H9 (cell line): Measurements from ENCODE around the gene UBN2. TPM values are rescaled to one million over a fixed set of nuclear protein-coding genes. Genes with fewer than 3 reads are reported as not detected.

Experiments
- DNase-seq: peaks from one replicate; pipeline ENCODE4 v3.0.0-alpha.2; 2017
- H2AFZ ChIP-seq: one replicate; pipeline ENCODE4 v1.6.1; 2013; ENCODE audit warnings: mild to moderate bottlenecking, low read length, control low read depth, moderate library complexity
- H2AK5ac ChIP-seq: 2 replicates; pipeline ENCODE4 v1.6.1; 2013; ENCODE audit warnings: low read length, control low read depth, mixed read lengths; ENCODE audit not compliant: insufficient read length
- H2BK120ac ChIP-seq: one replicate; pipeline ENCODE4 v1.6.1; 2013; ENCODE audit warnings: low read depth, mild to moderate bottlenecking, low read length, control low read depth, inconsistent platforms; ENCODE audit not compliant: poor library complexity, severe bottlenecking
- H2BK12ac ChIP-seq: 2 replicates; pipeline ENCODE4 v1.6.1; 2013; ENCODE audit warnings: low read length, control low read depth, mixed read lengths, low read depth; ENCODE audit not compliant: insufficient read length
- H2BK15ac ChIP-seq: 2 replicates; pipeline ENCODE4 v1.6.1; 2013; ENCODE audit warnings: low read depth, low read length, control low read depth
- H2BK20ac ChIP-seq: one replicate; pipeline ENCODE4 v1.6.1; 2013; ENCODE audit warnings: low read depth, mild to moderate bottlenecking, low read length, control low read depth, inconsistent platforms; ENCODE audit not compliant: poor library complexity, severe bottlenecking
- H2BK5ac ChIP-seq: 2 replicates; pipeline ENCODE4 v1.6.1; 2013; ENCODE audit warnings: low read length, control low read depth, mixed read lengths; ENCODE audit not compliant: insufficient read length
- H3K14ac ChIP-seq: 2 replicates; pipeline ENCODE4 v1.6.1; 2013; ENCODE audit warnings: low read length, control low read depth; ENCODE audit not compliant: insufficient read depth
- H3K18ac ChIP-seq: 2 replicates; pipeline ENCODE4 v1.6.1; 2013; ENCODE audit warnings: low read depth, mild to moderate bottlenecking, mixed read lengths, low read length, control low read depth; ENCODE audit not compliant: insufficient read length
- H3K23ac ChIP-seq: 2 replicates; pipeline ENCODE4 v1.6.1; 2013; ENCODE audit warnings: low read length, control low read depth, mixed read lengths, low read depth; ENCODE audit not compliant: insufficient read length
- H3K23me2 ChIP-seq: 2 replicates; pipeline ENCODE4 v1.6.1; 2013; ENCODE audit warnings: low read depth, mild to moderate bottlenecking, mixed read lengths, low read length, control low read depth; ENCODE audit not compliant: insufficient read length, poor library complexity, severe bottlenecking
- H3K27ac ChIP-seq: 2 replicates; pipeline ENCODE4 v1.5.1; 2013; ENCODE audit warnings: low read length, control low read depth, mixed read lengths, low read depth; ENCODE audit not compliant: insufficient read length
- H3K27me3 ChIP-seq: 2 replicates; pipeline ENCODE4 v1.6.1; 2013; ENCODE audit warnings: low read length, control low read depth, inconsistent platforms; ENCODE audit not compliant: insufficient read depth
- H3K4ac ChIP-seq: 2 replicates; pipeline ENCODE4 v1.6.1; 2013; ENCODE audit warnings: low read depth, mild to moderate bottlenecking, control low read depth, inconsistent platforms, low read length, moderate library complexity
- H3K4me1 ChIP-seq: 2 replicates; pipeline ENCODE4 v1.6.1; 2013; ENCODE audit warnings: low read length, control low read depth, inconsistent platforms; ENCODE audit not compliant: insufficient read depth
- H3K4me2 ChIP-seq: 2 replicates; pipeline ENCODE4 v1.6.1; 2013; ENCODE audit warnings: low read length, control low read depth, mixed read lengths; ENCODE audit not compliant: insufficient read length, insufficient read depth
- H3K56ac ChIP-seq: 2 replicates; pipeline ENCODE4 v1.6.1; 2013; ENCODE audit warnings: low read depth, mild to moderate bottlenecking, mixed read lengths, low read length, control low read depth; ENCODE audit not compliant: insufficient read length
- H3K79me1 ChIP-seq: 2 replicates; pipeline ENCODE4 v1.6.1; 2013; ENCODE audit warnings: low read depth, mild to moderate bottlenecking, moderate library complexity, low read length, control low read depth, inconsistent platforms; ENCODE audit not compliant: insufficient read depth, poor library complexity, severe bottlenecking
- H3K79me2 ChIP-seq: 2 replicates; pipeline ENCODE4 v1.6.1; 2013; ENCODE audit warnings: low read length, control low read depth, inconsistent platforms; ENCODE audit not compliant: insufficient read depth
- H3K9ac ChIP-seq: 2 replicates; pipeline ENCODE4 v1.6.1; 2013; ENCODE audit warnings: low read length, control low read depth, mixed read lengths; ENCODE audit not compliant: insufficient read length; ENCODE audit errors: extremely low read depth
- H3K9me3 ChIP-seq: one replicate; pipeline ENCODE4 v1.6.1; 2013; ENCODE audit warnings: low read depth, low read length, inconsistent platforms; ENCODE audit not compliant: control insufficient read depth
- H3T11ph ChIP-seq: one replicate; pipeline ENCODE4 v1.6.1; 2013; ENCODE audit warnings: mild to moderate bottlenecking, low read length, control low read depth, inconsistent platforms
- H4K20me1 ChIP-seq: one replicate; pipeline ENCODE4 v1.6.1; 2013; ENCODE audit not compliant: control insufficient read depth, insufficient read length, insufficient read depth
- H4K5ac ChIP-seq: 2 replicates; pipeline ENCODE4 v1.6.1; 2013; ENCODE audit warnings: low read depth, mild to moderate bottlenecking, mixed read lengths, low read length, control low read depth; ENCODE audit not compliant: insufficient read length
- H4K8ac ChIP-seq: replicated peaks from 2 replicates; pipeline ENCODE4 v1.6.1; 2013; ENCODE audit warnings: low read length, control low read depth, mixed read lengths, low read depth; ENCODE audit not compliant: insufficient read length
- H4K91ac ChIP-seq: 2 replicates; pipeline ENCODE4 v1.6.1; 2013; ENCODE audit warnings: low read depth, mild to moderate bottlenecking, moderate library complexity, mixed read lengths, low read length, control low read depth; ENCODE audit not compliant: insufficient read length
- H3K27ac Mint-ChIP-seq, 3 experiments: 2 replicates in 2 of 3; 3 replicates in 1 of 3; pipeline ENCODE4 v1.8.0; 2020 to 2021; ENCODE audit warnings: mixed read lengths in 3 of 3, mild to moderate bottlenecking in 1 of 3, moderate library complexity in 1 of 3
- H3K27me3 Mint-ChIP-seq: 2 replicates; pipeline ENCODE4 v1.8.0; 2021; ENCODE audit warnings: low read depth, mild to moderate bottlenecking, moderate library complexity, mixed read lengths
- H3K36me3 Mint-ChIP-seq, 3 experiments: 2 replicates in 2 of 3; 3 replicates in 1 of 3; pipeline ENCODE4 v1.8.0; 2020 to 2021; ENCODE audit warnings: low read depth in 3 of 3, mixed read lengths in 3 of 3; ENCODE audit not compliant: insufficient read depth in 1 of 3
- H3K4me1 Mint-ChIP-seq, 2 experiments: 2 replicates each; pipeline ENCODE4 v1.8.0; 2020; ENCODE audit warnings: mixed read lengths in 2 of 2
- H3K4me3 Mint-ChIP-seq, 2 experiments: 2 replicates in 1 of 2; 3 replicates in 1 of 2; pipeline ENCODE4 v1.8.0; 2020 to 2021; ENCODE audit warnings: mild to moderate bottlenecking in 2 of 2, mixed read lengths in 2 of 2, moderate library complexity in 1 of 2
- H3K9me3 Mint-ChIP-seq, 2 experiments: 2 replicates in 1 of 2; 3 replicates in 1 of 2; pipeline ENCODE4 v1.8.0; 2020; ENCODE audit warnings: mild to moderate bottlenecking in 2 of 2, mixed read lengths in 2 of 2, moderate library complexity in 1 of 2
- WGBS: extraction: QIAGEN DNeasy Blood & Tissue Kit; methylation state at CpG from one replicate; pipeline ENCODE4 v1.1.7; 2013; ENCODE audit warnings: missing lambda C conversion rate, low lambda C conversion rate, mixed read lengths; ENCODE audit not compliant: insufficient read length; ENCODE audit errors: extremely low coverage; 5-methylcytosine and 5-hydroxymethylcytosine counted together
- total RNA-seq: library from RNA; stranded (reverse); gene quantifications from 2 replicates; pipeline ENCODE4 v1.2.1, GENCODE V29; 2021
- TF ChIP-seq, protein P1 (sequence below): fragments of 200-600 bp; sonication (generic); conservative IDR thresholded peaks from 3 replicates; pipeline ENCODE4 v1.8.0; 2021; ENCODE audit warnings: antibody characterized with exemption, mild to moderate bottlenecking

Gene UBN2
- total RNA-seq, 1 experiment from 2014 or later = 27.6 TPM

- H2AFZ ChIP-seq = no peak overlapping the region
- Mint-ChIP-seq H3K36me3 (peaks cover 0 to 17% (median 6%) of the 10 kb centered on the region in 3 experiments; a peak in 5 of 7 replicates), H3K9me3 (no peaks in the 10 kb centered on the region), H3K27me3 (no peaks in the 10 kb centered on the region; the same call in 1 of the 2 replicates), H3K4me1 (no peaks in the 10 kb centered on the region), H3K4me3 (no peak overlapping the region), H3K27ac (no peak overlapping the region)
- no peaks in the 10 kb centered on the region for H3K79me1 ChIP-seq
- H3K27ac ChIP-seq = no peak overlapping the region
- no peak overlapping the region for H3K23ac ChIP-seq
- DNase-seq = no peak
- no peaks in the 10 kb centered on the region for H3K4me1 ChIP-seq
- no peak overlapping the region for H2BK15ac ChIP-seq
- no peak overlapping the region for H3K9ac ChIP-seq
- H3K23me2 ChIP-seq = no peaks in the 10 kb centered on the region
- no peak overlapping the region for H2AK5ac ChIP-seq
- H2BK20ac ChIP-seq = no peak overlapping the region
- WGBS = no CpG with 5 or more reads among the region's 4 CpGs
- H3K18ac ChIP-seq = no peak overlapping the region
- H4K5ac ChIP-seq = no peak overlapping the region
- no peaks in the 10 kb centered on the region for H3K79me2 ChIP-seq
- no peak overlapping the region for H4K91ac ChIP-seq
- H3K9me3 ChIP-seq = no peaks in the 10 kb centered on the region
- H2BK12ac ChIP-seq = no peak overlapping the region
- H3K27me3 ChIP-seq = no peaks in the 10 kb centered on the region
- H4K20me1 ChIP-seq = no peaks in the 10 kb centered on the region
- no peak overlapping the region for H3T11ph ChIP-seq
- no peak overlapping the region for H4K8ac ChIP-seq
- no peak overlapping the region for H3K4ac ChIP-seq
- no peak overlapping the region for H3K14ac ChIP-seq
- no peak overlapping the region for H2BK5ac ChIP-seq
- H3K56ac ChIP-seq = no peak overlapping the region
- no peak overlapping the region for H3K4me2 ChIP-seq
- H2BK120ac ChIP-seq = no peak overlapping the region
- TF ChIP-seq, protein P1, sequence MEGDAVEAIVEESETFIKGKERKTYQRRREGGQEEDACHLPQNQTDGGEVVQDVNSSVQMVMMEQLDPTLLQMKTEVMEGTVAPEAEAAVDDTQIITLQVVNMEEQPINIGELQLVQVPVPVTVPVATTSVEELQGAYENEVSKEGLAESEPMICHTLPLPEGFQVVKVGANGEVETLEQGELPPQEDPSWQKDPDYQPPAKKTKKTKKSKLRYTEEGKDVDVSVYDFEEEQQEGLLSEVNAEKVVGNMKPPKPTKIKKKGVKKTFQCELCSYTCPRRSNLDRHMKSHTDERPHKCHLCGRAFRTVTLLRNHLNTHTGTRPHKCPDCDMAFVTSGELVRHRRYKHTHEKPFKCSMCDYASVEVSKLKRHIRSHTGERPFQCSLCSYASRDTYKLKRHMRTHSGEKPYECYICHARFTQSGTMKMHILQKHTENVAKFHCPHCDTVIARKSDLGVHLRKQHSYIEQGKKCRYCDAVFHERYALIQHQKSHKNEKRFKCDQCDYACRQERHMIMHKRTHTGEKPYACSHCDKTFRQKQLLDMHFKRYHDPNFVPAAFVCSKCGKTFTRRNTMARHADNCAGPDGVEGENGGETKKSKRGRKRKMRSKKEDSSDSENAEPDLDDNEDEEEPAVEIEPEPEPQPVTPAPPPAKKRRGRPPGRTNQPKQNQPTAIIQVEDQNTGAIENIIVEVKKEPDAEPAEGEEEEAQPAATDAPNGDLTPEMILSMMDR = no peak
Measured at GRCh38 chr7:139294241-139294640, 63.2 kb downstream of the UBN2 start.
